ENCODE measurements around the gene APBA1. TPM values are rescaled to one million over a fixed set of nuclear protein-coding genes. Genes with fewer than 3 reads are reported as not detected.
"Not testable (repeated sequence)": the region's sequence is repeated elsewhere in the genome, so short reads cannot be mapped to it uniquely, and the experiment has no call there.

Gene APBA1
- total and polyA plus RNA-seq, 7 donors = 0.23 to 4.2 (median 0.81) TPM

DNA sequence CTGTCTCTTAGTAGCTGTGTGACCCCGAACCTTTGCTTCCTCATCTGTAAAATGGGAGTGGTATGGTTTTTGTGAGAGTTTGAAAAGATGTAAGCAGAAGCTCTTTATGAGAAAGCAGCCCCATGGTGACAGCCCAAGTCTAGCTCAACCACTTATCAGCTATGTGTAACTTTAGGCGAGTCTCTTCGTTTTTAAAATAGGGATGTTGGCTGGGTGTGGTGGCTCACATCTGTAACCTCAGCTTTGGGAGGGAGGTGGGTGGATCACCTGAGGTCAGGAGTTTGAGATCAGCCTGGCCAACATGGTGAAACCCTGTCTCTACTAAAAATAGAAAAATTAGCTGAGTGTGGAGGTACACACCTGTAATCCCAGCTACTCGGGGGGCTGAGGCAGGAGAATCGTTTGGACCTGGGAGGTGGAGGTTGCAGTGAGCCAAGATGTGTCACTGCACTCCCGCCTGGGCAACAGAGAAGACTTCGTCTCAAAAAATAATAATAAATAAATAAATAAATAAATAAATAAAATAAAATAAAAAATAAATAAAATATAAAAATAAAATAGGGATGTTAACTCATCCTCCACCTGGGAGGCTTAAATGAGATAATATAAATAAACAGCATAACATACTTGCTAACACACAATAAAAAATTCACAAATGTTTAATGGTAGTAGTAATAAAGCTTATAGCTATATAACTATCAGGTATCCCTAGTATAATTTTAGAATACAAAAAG lies 71.7 kb downstream of the APBA1 start:
- DNase-seq (no peak), ATAC-seq (no peak)
- no peaks in the 10 kb centered on the region for H3K36me3 ChIP-seq (ENCODE audit: insufficient read depth in 1 of 2, low read depth in 1 of 2)
- intact Hi-C loops (cut with DNase I) = loop anchor here in 1 of 2 donors (10.0 kb wide), 1 partner anchor 64 kb away; no protein-coding TSS in a partner anchor
- H3K27me3 ChIP-seq (ENCODE audit: insufficient read depth in 3 of 3, low read length in 2 of 3) = no peaks in the 10 kb centered on the region
- no peak overlapping the region for H3K27ac ChIP-seq
- TF ChIP-seq, protein P1, sequence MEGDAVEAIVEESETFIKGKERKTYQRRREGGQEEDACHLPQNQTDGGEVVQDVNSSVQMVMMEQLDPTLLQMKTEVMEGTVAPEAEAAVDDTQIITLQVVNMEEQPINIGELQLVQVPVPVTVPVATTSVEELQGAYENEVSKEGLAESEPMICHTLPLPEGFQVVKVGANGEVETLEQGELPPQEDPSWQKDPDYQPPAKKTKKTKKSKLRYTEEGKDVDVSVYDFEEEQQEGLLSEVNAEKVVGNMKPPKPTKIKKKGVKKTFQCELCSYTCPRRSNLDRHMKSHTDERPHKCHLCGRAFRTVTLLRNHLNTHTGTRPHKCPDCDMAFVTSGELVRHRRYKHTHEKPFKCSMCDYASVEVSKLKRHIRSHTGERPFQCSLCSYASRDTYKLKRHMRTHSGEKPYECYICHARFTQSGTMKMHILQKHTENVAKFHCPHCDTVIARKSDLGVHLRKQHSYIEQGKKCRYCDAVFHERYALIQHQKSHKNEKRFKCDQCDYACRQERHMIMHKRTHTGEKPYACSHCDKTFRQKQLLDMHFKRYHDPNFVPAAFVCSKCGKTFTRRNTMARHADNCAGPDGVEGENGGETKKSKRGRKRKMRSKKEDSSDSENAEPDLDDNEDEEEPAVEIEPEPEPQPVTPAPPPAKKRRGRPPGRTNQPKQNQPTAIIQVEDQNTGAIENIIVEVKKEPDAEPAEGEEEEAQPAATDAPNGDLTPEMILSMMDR (IDR thresholded peaks at IDR 0.05) = no peak
- no peak overlapping the region for H3K4me3 ChIP-seq
- 72 to 93% (median 78%) methylated on average over 7 of the region's 7 CpGs for WGBS, 3 donors
- H3K9me3 ChIP-seq = no peaks in the 10 kb centered on the region
- H3K4me1 ChIP-seq = peaks cover 5% of the 10 kb centered on the region

DNA sequence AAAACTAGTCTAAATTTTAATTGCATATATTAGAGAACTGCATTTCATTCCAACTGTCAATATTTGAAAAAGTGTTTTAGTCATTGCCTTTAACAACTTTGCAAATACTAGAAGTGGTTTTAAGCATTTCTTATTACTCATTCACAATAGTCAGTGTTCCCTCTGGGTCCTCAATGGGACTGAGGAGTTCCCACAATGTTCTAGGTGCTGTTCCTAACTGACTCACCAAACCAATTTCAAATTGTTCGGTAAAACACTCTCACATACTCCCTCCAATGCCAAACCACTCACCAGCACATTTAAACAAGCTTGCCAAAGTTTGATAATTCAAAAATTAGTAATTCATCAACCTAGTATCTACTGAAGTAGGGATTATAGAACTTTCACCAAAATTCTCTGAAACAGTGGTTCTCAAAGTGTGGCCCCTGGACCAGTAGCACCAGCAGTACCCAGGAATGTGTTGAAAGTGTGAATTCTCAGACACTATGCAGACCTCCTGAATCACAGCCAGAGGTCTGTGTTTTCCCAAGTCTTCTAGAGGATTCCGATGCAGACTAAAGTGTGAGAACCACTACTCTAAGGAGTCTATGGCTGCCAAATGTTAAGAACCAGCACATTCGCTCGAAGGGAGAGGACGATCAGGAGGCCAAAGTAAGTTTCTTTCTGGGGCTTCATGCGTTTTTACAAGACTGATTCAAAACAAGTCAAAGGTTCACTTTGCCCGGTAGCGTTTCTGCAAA lies 72.8 kb downstream of the APBA1 start:
- Histone ChIP-seq H3K27ac (no peak overlapping the region), H3K27me3 (ENCODE audit: insufficient read depth in 3 of 3, low read length in 2 of 3) (no peaks in the 10 kb centered on the region), H3K36me3 (ENCODE audit: insufficient read depth in 1 of 2, low read depth in 1 of 2) (no peaks in the 10 kb centered on the region), H3K4me1 (no peaks in the 10 kb centered on the region), H3K4me3 (no peak overlapping the region), H3K9me3 (no peaks in the 10 kb centered on the region)
- 77 to 85% (median 84%) methylated on average over 8 of the region's 8 CpGs for WGBS, 3 donors
- DNase-seq = no peak
- no peak for ATAC-seq
- intact Hi-C loops (cut with DNase I) = loop anchor here in 1 of 2 donors (5.0 kb wide), 1 partner anchor 48 kb away; no protein-coding TSS in a partner anchor
- TF ChIP-seq, protein P1 (IDR thresholded peaks at IDR 0.05) = no peak

DNA sequence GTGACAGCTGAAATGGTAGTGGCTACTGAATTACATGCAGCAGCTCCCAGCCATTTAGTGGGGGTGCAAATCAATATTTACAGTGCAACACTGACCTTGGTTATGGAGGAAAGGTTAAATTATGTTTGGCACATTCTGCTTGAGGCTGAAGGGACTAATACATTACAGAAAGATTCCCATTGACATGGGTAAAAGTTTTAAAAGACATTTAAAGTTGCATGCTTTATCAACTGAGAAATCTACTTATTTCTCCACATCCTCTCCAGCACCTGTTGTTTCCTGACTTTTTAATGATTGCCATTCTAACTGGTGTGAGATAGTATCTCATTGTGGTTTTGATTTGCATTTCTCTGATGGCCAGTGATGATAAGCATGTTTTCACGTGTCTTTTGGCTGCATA lies 75.3 kb downstream of the APBA1 start:
- H3K27me3 ChIP-seq (ENCODE audit: insufficient read depth in 3 of 3, low read length in 2 of 3) = not testable (repeated sequence)

DNA sequence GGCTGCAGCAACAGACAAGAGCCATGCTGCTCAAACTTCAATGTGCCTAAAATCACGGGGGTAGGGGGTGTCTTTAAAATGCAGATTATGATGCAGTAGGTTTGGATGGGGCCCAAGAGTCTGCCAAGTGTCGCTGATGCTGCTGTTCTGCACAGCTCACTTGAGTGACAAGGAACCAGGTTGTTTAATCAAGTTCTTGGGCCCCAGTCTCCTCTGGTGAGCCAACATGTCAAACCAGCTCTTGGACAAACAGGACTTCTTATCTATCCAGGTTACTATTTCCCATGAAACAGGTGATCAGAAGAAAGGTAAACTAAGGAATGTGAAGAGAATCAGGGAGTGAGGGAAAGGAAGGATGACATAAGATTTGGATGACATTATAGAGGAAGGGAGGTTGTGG lies 78.0 kb downstream of the APBA1 start:
- no peaks in the 10 kb centered on the region for H3K9me3 ChIP-seq
- 58 to 76% (median 70%) methylated on average over 2 of the region's 2 CpGs for WGBS, 3 donors
- no peak overlapping the region for H3K27ac ChIP-seq
- no peak for ATAC-seq
- TF ChIP-seq, protein P1 (IDR thresholded peaks at IDR 0.05) = no peak
- H3K36me3 ChIP-seq (ENCODE audit: insufficient read depth in 1 of 2, low read depth in 1 of 2) = no peaks in the 10 kb centered on the region
- no peak overlapping the region for H3K4me3 ChIP-seq
- DNase-seq = no peak
- intact Hi-C loops (cut with DNase I) = no loop called here
- H3K4me1 ChIP-seq = no peaks in the 10 kb centered on the region
- no peaks in the 10 kb centered on the region for H3K27me3 ChIP-seq (ENCODE audit: insufficient read depth in 3 of 3, low read length in 2 of 3)

More for the DNA sequence above, 75.3 kb downstream of the APBA1 start:
- H3K9me3 ChIP-seq; H3K27ac ChIP-seq; DNase-seq; ATAC-seq; H3K4me1 ChIP-seq; H3K4me3 ChIP-seq; H3K36me3 ChIP-seq (ENCODE audit: insufficient read depth in 1 of 2, low read depth in 1 of 2): not testable (repeated sequence)
- intact Hi-C loops (cut with DNase I) = loop anchor here in 1 of 2 donors (5.0 kb wide), 1 partner anchor 50 kb away; no protein-coding TSS in a partner anchor
- WGBS, 3 donors = 50 to 58% (median 52%) methylated on average over 1 of the region's 1 CpG

DNA sequence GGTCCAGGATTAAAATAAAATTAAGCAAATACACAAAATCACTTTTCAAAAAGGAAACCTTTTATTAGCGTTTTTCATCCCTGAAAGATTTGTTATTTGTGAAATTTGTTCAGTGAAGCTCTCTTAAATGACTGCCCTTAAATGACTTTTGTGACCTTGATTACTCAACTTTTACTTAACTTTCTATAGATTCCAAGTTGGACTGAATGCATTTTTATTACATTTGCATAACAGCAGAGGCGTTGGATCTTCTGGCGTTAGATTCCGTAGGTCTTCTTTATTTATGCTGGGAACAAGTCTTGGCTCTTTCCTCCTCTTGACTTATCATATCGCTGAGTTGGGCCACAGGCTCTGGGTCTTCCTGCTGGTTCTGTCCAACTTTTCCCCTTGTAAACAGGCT lies 78.4 kb downstream of the APBA1 start:
- DNase-seq (no peak), ATAC-seq (no peak)
- WGBS, 3 donors = 77 to 79% (median 78%) methylated on average over 5 of the region's 5 CpGs
- Histone ChIP-seq H3K9me3 (no peaks in the 10 kb centered on the region), H3K27me3 (ENCODE audit: insufficient read depth in 3 of 3, low read length in 2 of 3) (no peaks in the 10 kb centered on the region), H3K4me3 (no peak overlapping the region), H3K36me3 (ENCODE audit: insufficient read depth in 1 of 2, low read depth in 1 of 2) (no peaks in the 10 kb centered on the region), H3K4me1 (no peaks in the 10 kb centered on the region), H3K27ac (no peak overlapping the region)
- intact Hi-C loops (cut with DNase I) = no loop called here
- TF ChIP-seq, protein P1 (IDR thresholded peaks at IDR 0.05) = no peak

Measured in psoas muscle (tissue), 8 donors.